ENCODE results near the gene PRKAR1B. TPM values are rescaled to one million over a fixed set of nuclear protein-coding genes. Genes with fewer than 3 reads are reported as not detected.
A peak's percentile ranks its signal among the peaks of the same experiment; 100 is the strongest.

Gene PRKAR1B
- total RNA-seq, 2 donors from 2014 or later: 33.5 to 43.2 TPM

GRCh38 chr7:738241-738640 lies 11.2 kb upstream of the PRKAR1B start:
- peaks cover 2% of the 10 kb centered on the region for H3K9me3 Mint-ChIP-seq
- peaks cover 31% of the 10 kb centered on the region for H3K9me3 ChIP-seq (ENCODE audit: control insufficient read depth, low read length)
- no peak for DNase-seq

GRCh38 chr7:734808-735207 lies 7.7 kb upstream of the PRKAR1B start:
- H3K27me3 Mint-ChIP-seq (ENCODE audit: insufficient read depth): no peaks in the 10 kb centered on the region

More at GRCh38 chr7:738241-738640, 11.2 kb upstream of the PRKAR1B start:
- H3K4me3 Mint-ChIP-seq: no peak overlapping the region
- Histone ChIP-seq H3K4me1 (ENCODE audit: control insufficient read depth, insufficient read depth, low read length) (no peaks in the 10 kb centered on the region), H3K27me3 (ENCODE audit: control insufficient read depth, insufficient read depth, low read length, poor library complexity, severe bottlenecking) (no peaks in the 10 kb centered on the region), H3K9ac (ENCODE audit: extremely low read depth, low read length, poor library complexity, severe bottlenecking) (no peak overlapping the region), H3K27ac (ENCODE audit: low read depth, low read length) (no peak overlapping the region), H3K4me3 (ENCODE audit: low read length) (no peak overlapping the region), H3K36me3 (ENCODE audit: control insufficient read depth, insufficient read depth, low read length) (peaks cover 27% of the 10 kb centered on the region)
- H3K4me1 Mint-ChIP-seq: no peaks in the 10 kb centered on the region
- H3K36me3 Mint-ChIP-seq (ENCODE audit: low read depth): peaks cover 21% of the 10 kb centered on the region
- no peak for TF ChIP-seq CTCF (conservative IDR thresholded peaks at IDR 0.05)
- WGBS, 2 experiments (ENCODE audit: insufficient coverage in 1 of 2, insufficient read length in 1 of 2): 93% methylated on average over 3 to 5 of the region's 5 CpGs
- no peak overlapping the region for H3K27ac Mint-ChIP-seq
- no peaks in the 10 kb centered on the region for H3K27me3 Mint-ChIP-seq (ENCODE audit: insufficient read depth)

GRCh38 chr7:734214-734613 lies 7.1 kb upstream of the PRKAR1B start:
- Histone ChIP-seq H3K9ac (ENCODE audit: extremely low read depth, low read length, poor library complexity, severe bottlenecking) (no peak overlapping the region), H3K27ac (ENCODE audit: low read depth, low read length) (no peak overlapping the region), H3K4me3 (ENCODE audit: low read length) (peak overlapping the region; percentile 20), H3K36me3 (ENCODE audit: control insufficient read depth, insufficient read depth, low read length) (peaks cover 46% of the 10 kb centered on the region), H3K4me1 (ENCODE audit: control insufficient read depth, insufficient read depth, low read length) (no peaks in the 10 kb centered on the region), H3K27me3 (ENCODE audit: control insufficient read depth, insufficient read depth, low read length, poor library complexity, severe bottlenecking) (no peaks in the 10 kb centered on the region), H3K9me3 (ENCODE audit: control insufficient read depth, low read length) (peaks cover 34% of the 10 kb centered on the region)
- H3K36me3 Mint-ChIP-seq (ENCODE audit: low read depth): peaks cover 15% of the 10 kb centered on the region
- H3K4me3 Mint-ChIP-seq: no peak overlapping the region
- TF ChIP-seq CTCF (conservative IDR thresholded peaks at IDR 0.05): no peak
- peaks cover 8% of the 10 kb centered on the region for H3K9me3 Mint-ChIP-seq
- no peaks in the 10 kb centered on the region for H3K4me1 Mint-ChIP-seq
- WGBS, 2 experiments (ENCODE audit: insufficient coverage in 1 of 2, insufficient read length in 1 of 2): 88 to 97% methylated on average over 4 of the region's 4 CpGs
- no peaks in the 10 kb centered on the region for H3K27me3 Mint-ChIP-seq (ENCODE audit: insufficient read depth)
- no peak overlapping the region for H3K27ac Mint-ChIP-seq
- DNase-seq: no peak

More at GRCh38 chr7:734808-735207, 7.7 kb upstream of the PRKAR1B start:
- Histone ChIP-seq H3K27ac (ENCODE audit: low read depth, low read length) (no peak overlapping the region), H3K27me3 (ENCODE audit: control insufficient read depth, insufficient read depth, low read length, poor library complexity, severe bottlenecking) (no peaks in the 10 kb centered on the region), H3K9me3 (ENCODE audit: control insufficient read depth, low read length) (peaks cover 34% of the 10 kb centered on the region), H3K9ac (ENCODE audit: extremely low read depth, low read length, poor library complexity, severe bottlenecking) (no peak overlapping the region), H3K36me3 (ENCODE audit: control insufficient read depth, insufficient read depth, low read length) (peaks cover 42% of the 10 kb centered on the region), H3K4me1 (ENCODE audit: control insufficient read depth, insufficient read depth, low read length) (no peaks in the 10 kb centered on the region), H3K4me3 (ENCODE audit: low read length) (no peak overlapping the region)
- no peak for TF ChIP-seq CTCF (conservative IDR thresholded peaks at IDR 0.05)
- Mint-ChIP-seq H3K9me3 (peaks cover 8% of the 10 kb centered on the region), H3K27ac (no peak overlapping the region), H3K4me3 (no peak overlapping the region), H3K36me3 (ENCODE audit: low read depth) (peaks cover 13% of the 10 kb centered on the region), H3K4me1 (no peaks in the 10 kb centered on the region)
- DNase-seq: no peak
- WGBS, 2 experiments (ENCODE audit: insufficient coverage in 1 of 2, insufficient read length in 1 of 2): 91 to 93% methylated on average over 11 of the region's 11 CpGs

Data from endodermal cell (in vitro differentiated cells).